HG02943 (cell line): ENCODE data around the gene EFNB2.

Experiments
- ATAC-seq: cut with Tn5 transposase; IDR thresholded peaks from one replicate; pipeline ENCODE4 v1.9.1; 2021; ENCODE audit warnings: mild to moderate bottlenecking, low read depth, moderate library complexity; ENCODE audit not compliant: unreplicated experiment

The EFNB2 gene, protein sequence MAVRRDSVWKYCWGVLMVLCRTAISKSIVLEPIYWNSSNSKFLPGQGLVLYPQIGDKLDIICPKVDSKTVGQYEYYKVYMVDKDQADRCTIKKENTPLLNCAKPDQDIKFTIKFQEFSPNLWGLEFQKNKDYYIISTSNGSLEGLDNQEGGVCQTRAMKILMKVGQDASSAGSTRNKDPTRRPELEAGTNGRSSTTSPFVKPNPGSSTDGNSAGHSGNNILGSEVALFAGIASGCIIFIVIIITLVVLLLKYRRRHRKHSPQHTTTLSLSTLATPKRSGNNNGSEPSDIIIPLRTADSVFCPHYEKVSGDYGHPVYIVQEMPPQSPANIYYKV

DNA sequence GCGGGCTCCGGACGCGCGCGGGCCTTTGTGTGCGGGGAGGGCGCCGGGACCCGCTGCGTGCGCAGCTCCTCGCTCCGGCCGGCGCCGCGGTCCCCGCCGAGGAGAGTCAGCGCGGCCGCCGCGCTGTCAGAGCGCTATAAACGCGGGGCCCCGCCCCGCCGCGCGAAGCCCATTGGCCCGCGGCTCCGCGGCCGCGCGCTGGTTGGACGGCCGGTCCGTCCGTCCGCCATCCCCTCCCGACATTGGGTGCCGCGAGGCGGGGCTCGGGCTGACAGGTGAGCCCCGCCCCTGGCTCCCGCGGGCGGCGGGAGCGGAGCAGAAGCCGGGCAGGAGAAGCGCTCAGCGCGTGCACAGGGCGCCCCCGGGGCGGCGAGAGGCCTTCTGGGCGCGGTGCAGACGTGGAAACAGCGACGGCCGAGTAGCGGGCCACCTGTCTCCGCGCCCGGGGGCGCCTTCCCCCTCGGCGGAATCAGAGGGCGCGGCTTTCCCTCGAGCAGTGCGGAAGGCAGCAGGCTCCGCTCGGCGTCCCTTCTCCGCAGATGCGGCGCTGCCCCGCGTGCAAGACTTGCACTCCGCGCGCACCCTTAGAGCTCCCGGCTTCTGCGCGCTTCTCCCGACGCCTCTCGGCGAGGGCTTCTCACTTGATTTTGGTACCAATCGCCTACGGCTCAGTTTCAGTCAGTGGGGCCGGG, at the start of gene EFNB2:
Gene EFNB2, minus strand, starts transcription at position 111 of the 692 bp plus-strand sequence. CDS start 698 bp downstream, outside the sequence.
- ATAC-seq, result peak; percentile 89

DNA sequence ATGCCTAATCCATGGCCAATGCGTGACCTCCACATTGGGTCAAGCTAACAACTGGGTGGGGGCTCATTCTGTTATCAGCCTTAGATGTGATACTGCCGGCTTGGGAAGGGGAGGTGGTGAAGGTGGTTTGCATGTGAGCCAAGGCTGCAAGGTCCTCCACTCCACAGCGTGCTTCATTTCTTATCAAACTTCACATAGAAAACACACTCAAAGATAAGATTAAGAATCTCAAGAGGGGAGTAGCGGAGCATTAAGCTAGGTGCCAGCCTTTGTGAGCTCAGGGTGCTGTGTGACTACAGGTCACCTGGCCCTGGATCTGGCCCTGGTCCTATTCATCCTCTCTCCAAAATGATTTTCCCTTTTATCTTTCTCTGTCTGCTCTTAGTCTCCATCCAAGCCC, 45.8 kb upstream of the EFNB2 start:
- ATAC-seq, result no peak

DNA sequence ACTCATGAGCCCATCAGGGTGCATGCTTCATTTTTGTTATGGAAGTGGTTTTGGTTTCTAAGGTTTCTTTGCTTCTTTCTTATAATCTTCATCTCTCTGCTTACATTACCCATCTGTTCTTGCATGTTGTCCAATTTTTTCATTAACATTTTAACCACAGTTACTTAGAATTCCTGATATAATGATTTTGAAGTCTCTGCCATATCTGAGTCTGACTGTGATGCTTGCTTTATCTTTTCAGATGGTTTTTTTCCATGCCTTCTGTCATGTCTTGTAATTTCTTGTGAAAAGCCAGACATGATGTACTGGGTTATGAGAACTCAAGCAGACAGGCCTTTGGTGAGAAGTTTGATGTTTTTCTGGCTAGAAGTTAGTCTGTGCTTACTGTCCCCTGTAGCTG, 40.4 kb upstream of the EFNB2 start:
- no peak for ATAC-seq

GRCh38 chr13:106573868-106574267, 38.4 kb upstream of the EFNB2 start:
- no peak for ATAC-seq

GRCh38 chr13:106573284-106573846, 37.9 kb upstream of the EFNB2 start:
- ATAC-seq, result no peak

GRCh38 chr13:106570299-106570852, 34.9 kb upstream of the EFNB2 start:
- ATAC-seq, result peak; percentile 23

DNA sequence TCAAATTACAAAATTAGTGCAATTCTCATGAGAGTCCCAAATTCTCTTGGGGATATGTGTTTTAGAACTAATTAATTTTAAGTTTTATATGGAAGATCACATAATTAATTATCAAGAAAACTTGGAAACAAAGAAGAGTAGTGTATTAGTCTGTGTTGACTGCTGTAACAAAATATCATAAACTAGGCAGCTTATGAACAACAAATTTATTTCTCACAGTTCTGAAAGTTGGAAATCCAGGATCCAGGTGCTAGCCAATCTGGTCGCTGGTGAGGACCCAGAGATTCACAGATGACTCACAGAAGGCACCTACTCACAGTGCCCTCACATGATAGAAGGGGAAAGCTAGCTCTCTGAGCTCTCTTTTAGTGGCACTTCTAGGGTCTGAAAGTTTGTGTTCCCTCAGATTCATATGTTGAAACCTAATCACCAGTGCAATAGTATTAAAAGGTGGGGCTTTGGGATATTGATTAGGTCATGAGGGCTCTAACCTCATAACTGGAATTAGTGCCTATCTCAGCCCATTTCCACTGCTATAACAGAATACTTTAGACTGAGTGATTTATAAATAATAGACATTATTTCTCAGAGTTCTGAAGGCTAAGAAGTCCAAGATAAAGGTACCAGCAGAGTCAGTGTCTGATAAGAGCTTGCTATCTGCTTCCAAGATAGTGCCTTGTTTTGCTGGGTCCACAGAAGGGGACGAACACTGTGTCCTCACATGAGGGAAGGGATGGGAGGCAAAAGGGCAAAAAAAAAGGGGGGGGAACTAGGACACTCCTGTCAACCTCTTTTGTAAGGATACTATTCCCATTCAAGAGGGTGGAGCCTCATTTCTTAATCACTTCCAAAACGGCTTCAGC, 34.0 kb upstream of the EFNB2 start:
- no peak for ATAC-seq

GRCh38 chr13:106568299-106569003, 33.0 kb upstream of the EFNB2 start:
- peak; percentile 31 for ATAC-seq

DNA sequence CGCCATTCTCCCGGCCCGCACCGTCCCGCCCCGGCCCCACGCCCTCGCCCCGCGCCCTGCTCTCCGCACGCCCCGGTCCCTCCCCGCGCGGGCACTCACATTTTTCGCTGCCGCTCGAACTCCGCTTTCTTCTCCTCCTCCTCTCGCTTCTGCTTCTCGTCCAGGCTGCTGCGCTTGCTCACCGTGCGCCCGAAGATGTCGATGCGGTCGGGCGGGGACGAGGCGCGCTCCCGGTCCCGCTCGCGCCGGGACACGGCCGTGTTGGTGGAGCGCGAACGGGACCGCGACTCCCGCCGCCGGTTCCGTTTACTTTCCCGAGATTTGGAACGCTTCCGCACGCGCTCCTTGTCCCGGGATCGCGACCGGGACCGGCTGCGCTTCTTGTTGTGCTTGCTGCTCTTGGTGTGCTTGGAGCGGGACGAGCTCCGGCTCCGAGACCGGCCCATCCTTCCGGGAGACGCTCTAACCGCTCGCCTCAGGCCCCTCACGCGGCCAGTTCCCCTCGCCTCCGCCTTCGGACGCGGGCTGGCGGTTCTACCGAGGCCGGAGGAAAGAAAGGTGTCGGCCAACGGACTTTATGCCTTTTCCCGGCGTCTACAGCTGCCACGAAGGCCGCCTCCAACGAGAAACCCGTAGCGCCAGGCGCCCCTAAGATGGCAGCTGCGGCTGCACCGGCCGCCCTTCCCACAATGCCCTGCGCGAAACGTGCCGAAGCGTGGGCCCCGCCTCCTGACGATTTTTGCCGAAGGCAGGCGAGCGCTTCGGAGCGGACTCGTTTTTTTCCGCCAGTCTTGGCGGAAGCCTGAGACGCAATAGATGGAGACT, 32.2 kb upstream of the EFNB2 start, which contains the start of gene ARGLU1:
Gene ARGLU1, minus strand, starts transcription at position 664 of the 825 bp plus-strand sequence. Its CDS starts 218 bp downstream, at position 446.
- peak; percentile 76 for ATAC-seq

DNA sequence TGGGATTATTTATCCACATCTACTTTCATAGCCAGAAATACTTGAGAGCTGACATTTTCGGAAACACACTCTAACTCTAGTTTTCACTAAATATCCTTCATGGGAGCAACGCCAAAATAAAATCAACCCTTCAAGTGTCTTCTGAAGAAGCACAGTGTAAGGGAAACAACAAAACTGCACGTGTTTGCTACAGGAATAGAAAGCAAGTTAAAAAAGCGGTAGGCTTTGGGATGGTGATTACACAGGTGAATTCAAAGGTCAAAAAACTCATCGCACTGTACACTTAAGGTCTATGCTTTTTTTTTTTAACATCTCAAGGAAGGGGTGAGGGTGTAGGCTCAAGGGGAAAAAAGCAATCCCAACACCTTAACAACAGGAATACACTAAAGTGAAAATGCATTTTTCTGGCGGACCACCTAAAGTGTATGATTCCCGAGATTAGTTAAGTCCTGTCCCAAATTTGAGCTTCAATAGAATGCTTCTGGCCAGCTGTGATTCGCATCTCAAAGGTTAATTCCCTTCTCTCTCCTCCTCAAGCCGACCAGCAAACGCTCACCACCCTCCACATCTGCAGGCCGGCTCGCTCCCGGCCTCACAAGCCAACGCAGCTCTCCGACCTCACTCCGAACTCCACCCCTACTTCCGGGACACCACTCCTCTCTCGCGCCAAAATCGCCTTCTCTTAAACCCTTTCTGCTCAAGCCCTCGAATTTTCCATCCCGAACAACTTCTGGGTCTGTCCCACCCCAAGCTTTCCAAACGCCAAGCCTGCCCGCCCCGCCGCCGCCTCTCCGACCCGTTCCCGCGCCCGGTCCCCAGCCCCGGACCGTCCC, 31.4 kb upstream of the EFNB2 start:
- peak; percentile 49 for ATAC-seq

GRCh38 chr13:106565127-106565775, 29.8 kb upstream of the EFNB2 start:
- no peak for ATAC-seq

DNA sequence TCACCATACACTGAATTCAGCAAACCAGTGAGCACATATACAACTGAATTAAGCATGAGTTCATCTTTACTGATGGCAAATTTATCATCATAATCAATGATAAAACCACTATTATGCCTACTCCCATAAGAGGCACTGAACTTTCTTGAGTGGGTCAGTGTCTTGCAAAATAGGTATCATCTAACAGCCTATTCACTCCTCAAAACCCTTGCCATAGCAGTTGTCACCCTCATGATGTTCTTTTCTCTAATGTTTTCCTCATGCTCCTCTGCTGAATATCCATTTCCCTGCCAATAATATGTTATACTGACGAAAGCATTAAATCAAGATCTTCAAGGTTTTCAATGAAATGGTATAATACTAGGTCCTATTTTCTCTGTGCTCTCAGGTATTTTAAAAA, 26.8 kb upstream of the EFNB2 start:
- no peak for ATAC-seq

- peak; percentile 51 for ATAC-seq
These were observed 26.2 kb upstream of the EFNB2 start for GRCh38 chr13:106561551-106562170.

DNA sequence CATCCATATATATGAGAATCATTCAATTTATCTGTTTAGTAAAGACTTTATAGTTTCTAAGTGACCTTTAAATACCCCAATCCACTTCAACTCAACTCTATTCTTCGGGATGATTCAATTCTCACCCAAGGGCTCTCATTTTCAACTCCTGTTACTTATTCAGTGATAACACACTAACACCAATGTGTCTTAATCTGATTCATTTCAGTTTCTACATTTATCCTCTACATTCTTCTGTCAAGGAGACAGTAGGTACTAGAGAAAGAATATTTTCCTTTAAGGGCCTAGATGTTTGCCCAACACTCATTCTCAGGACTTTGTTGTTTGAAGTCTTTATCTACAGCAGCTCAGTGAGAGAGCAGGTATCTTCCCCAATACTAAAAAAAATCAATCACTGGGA, 25.4 kb upstream of the EFNB2 start:
- ATAC-seq, result no peak

GRCh38 chr13:106558527-106558926, 23.1 kb upstream of the EFNB2 start:
- ATAC-seq, result no peak

DNA sequence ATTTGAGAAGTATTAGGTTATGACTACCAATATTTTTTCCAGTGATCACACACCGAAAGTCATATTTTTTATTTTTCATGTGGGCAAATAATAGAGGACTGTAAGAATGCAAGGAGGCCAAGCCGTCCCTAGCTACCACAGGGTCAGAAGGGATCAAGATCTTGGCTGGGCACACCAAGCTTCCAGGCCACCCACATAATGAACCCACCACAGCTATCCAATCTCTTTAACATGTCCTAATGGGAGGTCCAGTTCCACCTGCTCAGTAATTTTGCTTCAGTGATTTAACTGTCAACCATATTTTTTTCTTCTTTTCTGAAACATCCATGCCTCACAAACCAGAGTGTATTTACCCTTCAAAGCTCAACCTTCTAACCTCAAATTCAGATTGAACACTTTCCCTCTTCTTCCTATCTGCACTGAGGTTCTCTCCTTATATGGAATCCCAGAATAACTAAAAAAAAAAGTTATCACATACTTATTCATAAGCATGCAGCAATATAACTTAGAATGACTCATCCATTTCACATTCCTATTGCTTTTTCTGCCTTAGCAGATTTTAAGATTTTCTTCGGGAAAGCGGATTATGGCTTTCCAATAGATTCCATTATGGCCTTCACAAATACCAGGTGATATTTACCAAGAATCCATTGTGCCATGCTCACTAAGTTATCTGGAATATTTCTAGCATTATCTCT, 20.3 kb upstream of the EFNB2 start:
- no peak for ATAC-seq
